ENCODE data around the gene TRIM41.
"Not testable (repeated sequence)": the region's sequence is repeated elsewhere in the genome, so short reads cannot be mapped to it uniquely, and the experiment has no call there.

Gene TRIM41

GRCh38 chr5:181223058-181223728 lies at the start of gene TRIM41:
TSS of gene TRIM41 (plus strand) at chr5:181223281. CDS start at chr5:181224000, 719 bp downstream.
- DNase-seq, result peak; percentile 99

GRCh38 chr5:181173420-181174342 lies 49.4 kb upstream of the TRIM41 start:
- DNase-seq, result no peak

GRCh38 chr5:181176254-181176952 lies 46.7 kb upstream of the TRIM41 start:
- no peak for DNase-seq

- not testable (repeated sequence) for DNase-seq
These were observed 45.5 kb upstream of the TRIM41 start for GRCh38 chr5:181177559-181177958.

GRCh38 chr5:181181650-181182565 lies 41.2 kb upstream of the TRIM41 start:
- DNase-seq, result peak; percentile 66

- no peak for DNase-seq
These were observed 40.4 kb upstream of the TRIM41 start for GRCh38 chr5:181182651-181183050.

GRCh38 chr5:181184845-181185216 lies 38.2 kb upstream of the TRIM41 start:
- no peak for DNase-seq

GRCh38 chr5:181185560-181185959 lies 37.5 kb upstream of the TRIM41 start:
- no peak for DNase-seq

GRCh38 chr5:181186022-181186421 lies 37.1 kb upstream of the TRIM41 start:
- DNase-seq, result no peak

- DNase-seq, result no peak
These were observed 36.0 kb upstream of the TRIM41 start for GRCh38 chr5:181186986-181187499.

GRCh38 chr5:181187500-181188213 lies 35.4 kb upstream of the TRIM41 start:
- DNase-seq, result peak; percentile 84

- peak; percentile 88 for DNase-seq
These were observed 34.2 kb upstream of the TRIM41 start for GRCh38 chr5:181188700-181189362.

- no peak for DNase-seq
These were observed 33.6 kb upstream of the TRIM41 start for GRCh38 chr5:181189363-181189961.

- no peak for DNase-seq
These were observed 32.9 kb upstream of the TRIM41 start for GRCh38 chr5:181189962-181190710.

GRCh38 chr5:181190711-181191525 lies 32.2 kb upstream of the TRIM41 start:
- DNase-seq, result no peak

- peak; percentile 99 for DNase-seq
These were observed 31.4 kb upstream of the TRIM41 start for GRCh38 chr5:181191526-181192336.

- DNase-seq, result no peak
These were observed 30.6 kb upstream of the TRIM41 start for GRCh38 chr5:181192337-181193046.

All from left hindlimb (tissue), 1 donor.